GM12874 (cell line): Measurements from ENCODE around the gene TIAM1.

Source experiments
- CTCF ChIP-seq: IDR thresholded peaks from 2 replicates; pipeline ENCODE4 v1.5.1; 2011; ENCODE audit warnings: low read depth, mild to moderate bottlenecking, control low read depth, low read length, moderate library complexity; ENCODE audit not compliant: insufficient read depth

The TIAM1 gene

GRCh38 chr21:31111093-31111492 lies 233.0 kb downstream of the TIAM1 start:
- no peak for TF ChIP-seq CTCF

- no peak for TF ChIP-seq CTCF
These were observed 233.6 kb downstream of the TIAM1 start for GRCh38 chr21:31110430-31110829.

- TF ChIP-seq CTCF: no peak
These were observed 236.2 kb downstream of the TIAM1 start for GRCh38 chr21:31107871-31108270.

GRCh38 chr21:31107176-31107785 lies 236.8 kb downstream of the TIAM1 start:
- no peak for TF ChIP-seq CTCF

- TF ChIP-seq CTCF: no peak
These were observed 240.3 kb downstream of the TIAM1 start for GRCh38 chr21:31103571-31104265.

- no peak for TF ChIP-seq CTCF
These were observed 240.9 kb downstream of the TIAM1 start for GRCh38 chr21:31103163-31103562.

GRCh38 chr21:31099122-31099521 lies 244.9 kb downstream of the TIAM1 start:
- no peak for TF ChIP-seq CTCF
